Esophagus muscularis mucosa (tissue), 4 donors: ENCODE results near the gene SNRPD2. TPM values are rescaled to one million over a fixed set of nuclear protein-coding genes. Genes with fewer than 3 reads are reported as not detected.

ENCODE experiments used
- DNase-seq: peaks from one replicate; pipeline ENCODE4 v3.0.0-alpha.2; 2017; ENCODE audit errors: extremely low spot score
- H3K27ac ChIP-seq, 4 donors: fragments of 200-600 bp; sonication (generic); replicated peaks in 1 of 4; 1 replicate in 3 of 4; 2 replicates in 1 of 4; pipeline ENCODE4 v1.5.1; 2016 to 2019; ENCODE audit warnings: mild to moderate bottlenecking in 1 of 4
- H3K27me3 ChIP-seq, 4 donors: fragments of 200-600 bp; sonication (generic); one replicate each; pipeline versions ENCODE4 v1.5.1 to v1.6.0; 2016 to 2019
- H3K36me3 ChIP-seq, 4 donors: fragments of 200-600 bp; sonication (generic); one replicate each; pipeline ENCODE4 v1.5.1; 2016 to 2019
- H3K4me1 ChIP-seq, 4 donors: fragments of 200-600 bp; sonication (generic); one replicate each; pipeline ENCODE4 v1.5.1; 2016 to 2019
- H3K4me3 ChIP-seq, 4 donors: fragments of 200-600 bp; sonication (generic); 1 replicate in 2 of 4; 2 replicates in 2 of 4; pipeline ENCODE4 v1.5.1; 2016 to 2019; ENCODE audit warnings: mild to moderate bottlenecking in 4 of 4, moderate library complexity in 1 of 4
- H3K9me3 ChIP-seq, 4 donors: fragments of 200-600 bp; sonication (generic); 1 replicate in 3 of 4; 2 replicates in 1 of 4; pipeline ENCODE4 v1.5.1; 2016 to 2019
- CTCF ChIP-seq, 3 experiments: fragments of 200-600 bp in 2 of 3; fragments of 450-650 bp in 1 of 3; sonication (generic) in 2 of 3; IDR thresholded peaks; one replicate each; pipeline ENCODE4 v1.5.1; 2017 to 2019; ENCODE audit warnings: antibody characterized with exemption in 3 of 3, mild to moderate bottlenecking in 2 of 3, moderate library complexity in 1 of 3
- EP300 ChIP-seq: sonication (generic); formaldehyde crosslinking; IDR thresholded peaks from one replicate; pipeline ENCODE4 v1.6.1; 2017; ENCODE audit warnings: antibody characterized with exemption
- POLR2A ChIP-seq: fragments of 450-650 bp; IDR thresholded peaks from one replicate; pipeline ENCODE4 v1.6.1; 2017; ENCODE audit warnings: antibody characterized with exemption, moderate library complexity, mild to moderate bottlenecking, low read depth
- POLR2AphosphoS5 ChIP-seq, 2 donors: sonication (generic); formaldehyde crosslinking; IDR thresholded peaks; one replicate each; pipeline ENCODE4 v1.6.1; 2017; ENCODE audit warnings: antibody characterized with exemption in 2 of 2
- WGBS: methylation state at CpG from one replicate; pipeline ENCODE4 v1.1.5; 2018; 5-methylcytosine and 5-hydroxymethylcytosine counted together
- intact Hi-C: fragments of 100-400 bp; cut with DNase I; formaldehyde crosslinking; loops from one replicate; pipeline ENCODE4 v1.15.1; 2023
- total RNA-seq, 4 donors: library from RNA; depleted of rRNA; stranded (reverse); fragments of >200 nt; gene quantifications; one replicate each; pipeline versions ENCODE4 v1.1.0 to v1.2.1, GENCODE V29; 2016

SNRPD2 gene
- total RNA-seq, 4 donors from 2014 or later: 107 to 167 (median 139) TPM

GRCh38 chr19:45682908-45683307, 8.8 kb downstream of the SNRPD2 start:
- Histone ChIP-seq H3K9me3 (no peaks in the 10 kb centered on the region), H3K36me3 (peaks cover 29 to 45% (median 36%) of the 10 kb centered on the region in 4 donors), H3K27me3 (peaks cover 5 to 25% (median 17%) of the 10 kb centered on the region in 4 donors), H3K27ac (no peak overlapping the region), H3K4me3 (no peak overlapping the region), H3K4me1 (peaks cover 10 to 18% (median 17%) of the 10 kb centered on the region in 4 donors)
- TF ChIP-seq CTCF (IDR thresholded peaks at IDR 0.05) (no peak), EP300 (no peak), POLR2A (no peak), POLR2AphosphoS5 (IDR thresholded peaks at IDR 0.05) (no peak)
- no peak for DNase-seq
- 69% methylated on average over 5 of the region's 5 CpGs for WGBS
- intact Hi-C loops: loop anchor here (5.0 kb wide), 1 partner anchor 41 kb away; no protein-coding TSS in a partner anchor

- Histone ChIP-seq H3K4me1 (peaks cover 18 to 26% (median 25%) of the 10 kb centered on the region in 4 donors), H3K27me3 (peaks cover 12 to 33% (median 25%) of the 10 kb centered on the region in 4 donors), H3K9me3 (no peaks in the 10 kb centered on the region), H3K27ac (peak overlapping the region; percentile 73 to 83 (median 76)), H3K36me3 (peaks cover 21 to 37% (median 28%) of the 10 kb centered on the region in 4 donors), H3K4me3 (peak overlapping the region; percentile 48 to 62 (median 51))
- 75% methylated on average over 8 of the region's 8 CpGs for WGBS
- intact Hi-C loops: loop anchor here (5.0 kb wide), 1 partner anchor 40 kb away; no protein-coding TSS in a partner anchor
- no peak for TF ChIP-seq POLR2A
- TF ChIP-seq CTCF (IDR thresholded peaks at IDR 0.05): no peak
- no peak for TF ChIP-seq EP300
- no peak for TF ChIP-seq POLR2AphosphoS5 (IDR thresholded peaks at IDR 0.05)
- no peak for DNase-seq
Observed at GRCh38 chr19:45682117-45682516, 9.6 kb downstream of the SNRPD2 start.

- WGBS: 13% methylated on average over 16 of the region's 51 CpGs
- intact Hi-C loops: loop anchor here (5.0 kb wide), 1 partner anchor 39 kb away; no protein-coding TSS in a partner anchor
- peaks cover 22 to 31% (median 30%) of the 10 kb centered on the region in 4 donors for H3K4me1 ChIP-seq
- no peaks in the 10 kb centered on the region for H3K9me3 ChIP-seq
- peak overlapping the region; percentile 48 to 62 (median 51) for H3K4me3 ChIP-seq
- peaks cover 15 to 31% (median 22%) of the 10 kb centered on the region in 4 donors for H3K36me3 ChIP-seq
- peak; percentile 96 for DNase-seq
- TF ChIP-seq CTCF (IDR thresholded peaks at IDR 0.05) (peak in 2 of 3 experiments; percentile 97 to 98), POLR2AphosphoS5 (IDR thresholded peaks at IDR 0.05) (peak; percentile 35 to 76), POLR2A (no peak), EP300 (no peak)
- H3K27ac ChIP-seq: peak overlapping the region; percentile 73 to 83 (median 76)
- H3K27me3 ChIP-seq: peaks cover 12 to 39% (median 31%) of the 10 kb centered on the region in 4 donors
Observed at GRCh38 chr19:45681391-45682015, 10.2 kb downstream of the SNRPD2 start.

GRCh38 chr19:45677351-45678230, 14.2 kb downstream of the SNRPD2 start:
- no peaks in the 10 kb centered on the region for H3K36me3 ChIP-seq
- H3K4me1 ChIP-seq: peaks cover 22 to 31% (median 30%) of the 10 kb centered on the region in 4 donors
- no peak for DNase-seq
- H3K9me3 ChIP-seq: no peaks in the 10 kb centered on the region
- peaks cover 12 to 78% (median 35%) of the 10 kb centered on the region in 4 donors for H3K27me3 ChIP-seq
- intact Hi-C loops: no loop called here
- H3K27ac ChIP-seq: no peak overlapping the region
- H3K4me3 ChIP-seq: peak overlapping the region; percentile 19 to 37 (median 32)
- no peak for TF ChIP-seq POLR2A
- 4% methylated on average over 38 of the region's 49 CpGs for WGBS

- no peaks in the 10 kb centered on the region for H3K9me3 ChIP-seq
- peak overlapping the region; percentile 19 to 37 (median 32) for H3K4me3 ChIP-seq
- H3K27ac ChIP-seq: no peak overlapping the region
- peaks cover 12 to 85% (median 36%) of the 10 kb centered on the region in 4 donors for H3K27me3 ChIP-seq
- 17% methylated on average over 14 of the region's 28 CpGs for WGBS
- peaks cover 20 to 28% (median 27%) of the 10 kb centered on the region in 4 donors for H3K4me1 ChIP-seq
- no peaks in the 10 kb centered on the region for H3K36me3 ChIP-seq
- no peak for DNase-seq
- TF ChIP-seq EP300: no peak
- no peak for TF ChIP-seq CTCF (IDR thresholded peaks at IDR 0.05)
- no peak for TF ChIP-seq POLR2AphosphoS5 (IDR thresholded peaks at IDR 0.05)
- no peak for TF ChIP-seq POLR2A
- intact Hi-C loops: no loop called here
Observed at GRCh38 chr19:45676851-45677263, 14.9 kb downstream of the SNRPD2 start.
